ENCODE measurements around the gene PAK6.

PAK6 gene

DNA sequence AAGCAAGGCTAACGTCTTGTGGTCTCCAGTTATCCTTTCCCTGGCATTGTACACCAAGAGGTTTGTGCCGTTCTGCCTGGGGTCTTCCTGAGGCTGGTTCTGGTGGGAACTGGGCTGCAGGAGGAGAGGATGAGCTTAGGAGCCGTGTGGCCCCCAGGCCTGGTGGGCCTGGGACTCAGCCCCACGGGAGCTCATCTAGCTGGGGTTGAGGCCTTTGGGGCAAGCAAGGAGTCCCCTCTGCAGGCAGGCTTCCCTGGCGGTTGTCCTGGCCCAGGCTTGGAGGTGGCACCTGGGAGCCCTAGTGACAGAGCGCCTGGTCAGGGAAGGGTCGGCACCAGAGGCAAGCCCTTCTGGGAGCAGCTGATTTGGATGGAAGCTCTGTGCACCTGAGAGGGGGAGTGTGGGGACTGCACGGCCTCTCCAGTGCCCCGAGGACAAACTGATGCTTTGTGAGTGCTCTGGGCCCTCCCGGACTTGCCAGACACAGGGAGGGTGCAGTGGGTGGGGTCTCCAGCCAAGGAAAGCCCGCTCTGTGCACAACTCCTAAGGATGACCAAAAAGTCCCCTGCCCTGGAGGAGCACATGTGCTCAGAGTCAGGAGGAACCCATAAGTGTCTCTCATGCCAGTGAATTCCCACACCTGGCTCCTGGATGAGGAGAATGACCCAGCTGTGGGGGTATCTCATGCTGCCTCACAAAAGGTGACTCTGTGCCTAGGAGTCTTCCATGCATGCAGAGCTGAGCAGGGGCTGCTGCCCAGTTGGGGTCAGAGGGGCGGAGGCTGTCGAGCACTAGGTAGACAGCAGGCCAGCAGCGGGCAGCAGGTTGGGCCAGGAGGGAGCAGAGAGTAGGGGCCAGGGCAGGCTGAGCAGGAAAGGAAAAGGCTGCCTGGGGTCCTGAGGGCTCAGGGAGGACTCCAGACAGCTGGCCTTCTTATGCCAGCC, 2.7 kb downstream of the PAK6 start:
- DNase-seq (ENCODE audit: low spot score), result no peak

DNA sequence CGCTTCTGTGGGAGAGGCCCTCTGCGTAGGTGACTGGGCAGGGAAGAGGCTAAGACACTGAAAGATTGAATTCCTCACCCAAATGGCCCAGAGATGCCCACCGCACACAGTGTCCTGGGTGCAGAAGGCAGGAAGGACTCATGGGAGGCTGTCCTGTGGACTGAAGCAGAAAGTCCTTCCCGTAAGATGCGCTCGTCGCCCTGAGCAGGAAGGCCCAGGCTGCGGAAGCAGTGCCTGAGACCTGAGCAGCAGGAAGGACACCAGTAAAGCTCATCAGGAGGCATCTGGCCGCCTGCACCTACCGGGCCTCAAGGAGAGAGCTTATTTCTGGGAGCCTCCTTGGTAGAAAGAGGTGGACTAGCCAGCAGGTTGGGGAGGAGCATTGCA, 3.3 kb downstream of the PAK6 start:
- DNase-seq (ENCODE audit: low spot score), result no peak

DNA sequence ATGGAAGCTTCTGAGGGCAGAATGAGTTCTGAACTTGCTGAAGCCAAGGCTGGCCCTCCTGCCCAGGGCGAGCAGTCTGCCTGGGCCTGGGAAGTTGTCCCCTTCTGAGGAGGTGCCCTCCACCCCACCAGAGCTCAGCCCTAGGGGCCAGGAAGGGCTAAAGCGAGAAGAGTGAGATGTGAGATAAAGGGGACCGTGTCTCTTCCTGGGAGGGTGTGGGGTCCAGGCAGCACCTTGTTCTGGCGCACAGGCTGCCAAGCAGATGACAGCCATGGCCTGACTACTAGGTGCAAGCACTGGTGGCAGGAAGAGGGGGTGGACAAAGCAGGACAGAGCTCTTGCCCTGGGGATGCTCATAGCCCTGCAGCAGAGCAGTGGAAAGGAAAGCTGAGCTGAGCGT, 3.7 kb downstream of the PAK6 start:
- DNase-seq (ENCODE audit: low spot score), result no peak

DNA sequence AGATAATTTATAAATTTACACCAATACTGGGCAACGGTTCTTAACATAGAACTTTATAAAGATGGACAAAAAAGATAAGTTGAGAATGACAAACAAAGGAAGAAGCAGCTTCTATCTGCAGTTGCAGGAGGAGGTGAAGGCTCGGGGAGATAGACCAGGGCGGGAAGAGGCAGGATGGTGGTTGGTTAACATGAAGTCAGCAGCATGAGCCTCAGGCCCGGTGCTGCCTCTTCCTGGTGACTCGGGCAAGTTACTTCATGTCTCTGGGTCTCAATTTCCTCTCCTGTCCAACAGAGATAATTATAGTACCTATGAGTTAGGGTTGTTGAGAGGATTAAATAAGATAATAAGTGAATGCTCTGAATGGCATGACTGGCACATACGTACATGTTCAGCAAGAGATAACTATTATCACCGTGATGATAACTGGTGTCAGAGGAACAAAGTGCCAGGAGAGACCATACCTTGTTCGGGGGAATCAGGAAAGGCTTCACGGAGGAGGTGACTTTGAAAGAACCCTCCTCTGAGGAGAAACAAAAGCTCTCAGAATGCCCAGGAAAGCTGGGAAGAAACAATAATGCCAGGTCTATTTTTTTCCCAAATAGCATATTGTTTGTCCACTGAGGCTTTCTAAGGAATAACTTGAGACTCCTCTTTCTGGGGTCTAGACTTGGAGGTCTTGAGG, 4.4 kb downstream of the PAK6 start:
- no peak for DNase-seq (ENCODE audit: low spot score)

DNA sequence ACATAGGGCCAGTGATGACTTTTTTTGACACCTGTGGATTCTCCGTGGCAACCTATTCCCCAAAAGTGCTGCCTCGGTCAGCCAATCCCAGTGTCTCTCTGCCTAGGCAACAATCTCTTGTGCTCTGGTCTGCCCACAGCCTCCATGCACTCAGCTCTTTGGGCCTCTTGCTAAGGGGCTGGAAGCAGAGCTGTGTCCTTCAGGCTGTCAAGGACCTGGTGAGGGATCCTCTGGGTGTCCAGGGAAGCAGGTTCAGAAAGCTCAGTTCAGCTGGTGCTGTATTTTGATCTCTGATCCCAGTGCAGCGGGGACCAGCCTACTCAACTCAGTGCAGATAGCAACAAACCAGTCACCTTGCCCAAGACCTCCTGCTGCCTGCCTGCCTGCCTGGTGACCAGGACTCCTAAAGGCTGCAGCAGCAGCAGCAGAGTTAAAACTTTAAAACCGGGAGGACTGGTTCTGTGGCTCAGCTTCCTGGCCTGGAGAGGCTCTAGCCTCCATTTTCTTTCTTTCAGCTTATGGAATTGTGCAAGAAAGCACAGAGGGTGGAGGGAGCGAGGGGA, 6.2 kb downstream of the PAK6 start:
- DNase-seq (ENCODE audit: low spot score), result no peak

DNA sequence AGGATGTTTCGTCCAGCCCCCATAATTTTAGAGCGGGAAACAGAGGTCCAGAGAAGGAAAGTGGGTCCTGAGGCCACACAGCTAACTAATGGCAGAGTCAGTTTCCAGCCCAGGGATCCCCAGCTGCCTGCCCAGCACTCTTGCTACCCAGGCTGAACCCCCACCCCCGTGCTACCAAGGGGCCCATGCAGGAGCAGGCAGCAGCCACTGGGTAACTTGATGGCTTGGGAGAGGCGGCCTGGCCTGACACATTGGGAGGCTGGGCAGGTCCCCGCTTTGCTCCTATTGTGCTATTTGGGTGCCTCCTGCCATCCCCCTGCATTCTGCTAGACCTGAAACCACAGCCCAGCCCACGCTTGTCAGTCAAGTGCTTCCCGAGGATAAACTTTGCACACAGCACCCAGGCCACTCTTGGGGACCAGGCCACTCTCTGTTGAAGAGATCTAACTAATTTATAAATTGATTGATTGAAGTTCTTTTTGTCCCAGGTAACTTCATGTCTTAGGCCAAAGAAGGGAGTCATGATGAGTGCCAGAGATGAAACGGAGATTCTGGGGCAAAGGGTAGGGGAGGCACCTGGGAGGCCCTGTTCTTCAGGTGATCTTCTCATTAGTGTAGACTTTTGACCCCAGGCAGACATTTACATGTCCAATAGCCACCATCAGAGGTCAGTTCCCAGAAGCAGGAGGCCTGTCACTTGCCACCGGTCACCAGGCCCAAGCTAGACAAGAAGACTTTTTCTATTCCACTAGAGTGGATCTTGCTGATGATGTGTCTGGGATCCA, 7.0 kb downstream of the PAK6 start:
- DNase-seq (ENCODE audit: low spot score), result no peak

DNA sequence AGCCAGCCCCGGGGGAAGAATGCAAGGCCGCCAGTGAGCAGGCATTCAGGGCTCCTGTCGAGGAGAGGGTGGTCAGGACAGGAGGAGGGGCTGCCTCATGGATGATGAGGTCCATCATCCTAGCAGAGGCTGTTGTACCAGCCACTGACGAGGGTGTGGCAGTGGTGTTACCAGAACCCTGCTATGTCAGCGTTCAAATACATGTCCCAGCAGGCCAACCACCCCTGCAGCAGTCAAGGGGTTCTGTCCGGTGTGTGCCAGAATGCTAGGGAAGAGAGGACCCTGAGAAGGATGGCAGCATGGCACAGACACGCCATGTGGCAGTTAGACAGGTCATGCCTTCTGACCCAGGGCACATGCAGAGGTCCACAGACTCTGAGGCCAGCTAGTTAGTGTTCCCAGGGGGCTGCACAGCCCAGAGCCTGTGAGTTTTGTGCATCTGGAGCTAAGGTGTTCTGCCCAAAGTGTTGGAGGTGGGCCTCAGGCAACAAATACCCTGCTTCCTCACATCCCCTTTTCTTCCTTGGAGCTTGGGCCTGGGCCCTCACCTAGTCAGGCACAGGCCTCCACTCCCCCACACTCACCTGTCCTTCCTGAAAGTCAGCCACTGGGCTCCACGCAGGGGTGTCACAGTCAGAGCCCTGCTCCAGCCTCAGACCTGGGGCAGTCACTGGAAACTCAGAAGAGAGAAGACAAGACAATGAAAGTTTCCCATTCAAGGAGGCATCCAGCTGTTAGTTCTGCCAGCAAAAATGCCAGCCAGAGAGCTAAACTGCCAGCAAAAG, 7.8 kb downstream of the PAK6 start:
- no peak for DNase-seq (ENCODE audit: low spot score)

DNA sequence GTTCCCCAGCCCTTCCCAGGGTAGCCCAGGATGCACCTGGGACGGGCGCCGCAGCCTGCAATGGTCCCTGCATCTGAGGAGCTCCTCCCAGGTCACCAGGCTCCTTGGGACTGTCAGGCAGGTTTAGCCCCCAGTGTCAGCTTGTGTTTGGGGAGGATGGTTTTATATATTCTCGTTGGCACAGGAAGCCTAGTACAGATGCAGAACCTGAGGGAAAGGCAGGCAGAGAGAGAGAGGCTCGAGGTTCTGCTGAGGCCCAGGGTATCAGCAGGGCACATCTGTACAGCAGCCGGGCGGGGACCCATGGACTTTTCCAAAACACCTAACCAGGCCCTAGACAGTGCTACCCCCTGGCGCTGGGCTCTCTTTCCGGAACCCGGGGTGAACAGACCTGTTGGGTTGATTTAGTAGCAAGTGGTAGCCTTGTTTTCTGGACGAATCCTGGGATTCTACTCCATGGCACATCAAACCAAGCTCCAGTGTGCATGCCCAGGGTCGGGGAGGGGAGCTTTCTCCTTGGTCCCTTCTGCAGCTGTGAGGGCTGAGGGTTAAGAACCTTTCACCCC, 8.6 kb downstream of the PAK6 start:
- DNase-seq (ENCODE audit: low spot score), result no peak

DNA sequence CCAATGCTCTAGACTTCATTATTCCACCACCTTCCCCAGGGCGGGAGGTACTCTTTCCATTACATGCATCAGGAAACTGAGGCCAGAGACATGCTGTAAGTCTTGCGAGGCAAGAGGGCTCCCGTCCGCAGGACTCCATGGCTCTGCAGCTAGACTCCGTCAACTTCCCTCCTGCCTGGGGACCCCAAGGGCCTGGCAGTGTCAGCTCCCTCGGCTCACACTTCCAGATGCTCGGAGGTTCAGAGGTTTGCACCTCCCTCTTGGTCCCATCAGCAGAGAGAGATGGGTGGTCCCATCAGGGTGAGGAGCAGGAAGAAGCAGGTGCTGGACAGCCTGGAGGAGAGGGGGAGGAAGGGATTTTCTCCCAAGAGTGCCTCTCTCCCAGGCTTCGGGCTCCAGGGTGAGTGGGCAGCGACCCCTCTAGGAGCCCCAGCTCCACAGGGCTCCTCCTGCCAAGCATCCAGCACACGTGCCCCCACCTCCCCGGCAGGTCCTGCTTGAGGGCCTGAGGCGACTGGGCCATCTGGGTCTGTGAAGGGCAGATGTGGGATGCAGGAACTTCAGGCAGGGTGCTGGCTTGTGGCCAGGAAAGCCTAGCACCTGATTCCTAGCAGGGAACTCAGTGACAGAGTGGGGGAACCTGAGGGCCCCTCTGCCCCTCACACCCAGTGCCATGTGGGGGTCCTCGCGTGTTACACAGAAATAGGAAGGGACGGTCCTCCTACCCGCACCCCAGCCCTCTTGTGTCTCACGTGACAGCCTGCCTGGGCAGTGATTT, 9.3 kb downstream of the PAK6 start:
- DNase-seq (ENCODE audit: low spot score), result no peak

DNA sequence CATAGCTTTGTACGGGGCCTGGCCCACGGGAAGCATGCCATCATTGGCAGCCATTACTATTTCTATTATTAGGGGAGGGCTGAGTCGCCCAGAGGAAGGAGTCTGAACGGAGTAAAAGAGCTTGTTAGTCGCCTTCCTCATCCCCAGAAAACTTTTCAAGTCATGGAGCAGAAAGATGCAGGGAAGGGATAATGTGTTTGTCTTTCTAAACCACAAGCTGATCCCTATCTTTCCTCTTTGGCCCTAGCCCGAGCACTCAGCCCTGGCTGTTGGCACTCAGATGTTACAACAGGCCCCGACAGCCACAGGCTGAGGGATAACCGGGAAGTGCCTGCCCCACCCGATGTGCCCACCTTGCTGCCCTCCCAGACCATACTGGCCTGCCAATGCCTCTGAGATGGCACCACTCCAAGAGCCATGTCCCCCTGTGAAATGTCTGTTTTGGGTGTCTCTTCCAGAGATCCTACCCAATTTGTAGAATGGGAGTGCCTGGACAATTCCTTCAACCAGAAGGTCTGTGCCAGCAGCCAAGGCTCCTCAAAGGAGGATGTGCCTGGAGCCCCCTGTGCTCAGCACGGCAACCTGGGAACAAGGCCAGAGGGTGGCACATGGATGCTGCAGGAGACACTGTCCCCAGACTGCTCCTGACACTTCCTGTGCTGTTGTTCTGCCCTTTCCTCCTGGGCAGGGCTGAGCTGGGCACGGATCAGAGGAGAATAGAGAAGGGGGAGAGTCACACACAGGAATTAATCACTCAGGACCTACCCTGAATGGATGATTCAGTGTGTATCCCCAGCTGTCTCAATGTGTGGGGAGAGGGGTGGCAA, 10.8 kb downstream of the PAK6 start:
- DNase-seq (ENCODE audit: low spot score), result peak; percentile 44

DNA sequence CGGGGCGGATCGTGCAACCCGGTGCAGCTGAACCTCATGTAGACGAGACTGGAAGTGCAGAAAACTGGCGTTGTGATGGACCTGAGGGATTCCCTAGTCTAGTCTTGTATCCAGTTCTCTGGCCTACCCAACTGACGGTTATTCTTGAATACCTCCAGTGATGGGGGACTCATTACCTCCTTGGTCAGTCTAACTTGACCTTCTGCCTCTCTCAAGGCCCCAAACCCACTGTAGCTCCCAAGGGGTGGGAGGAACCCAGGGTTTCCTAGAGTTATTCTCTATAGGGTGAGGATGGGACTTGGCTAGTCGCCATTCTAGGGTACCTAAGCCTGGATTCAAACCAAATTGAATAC, 11.4 kb downstream of the PAK6 start:
- DNase-seq (ENCODE audit: low spot score), result no peak

DNA sequence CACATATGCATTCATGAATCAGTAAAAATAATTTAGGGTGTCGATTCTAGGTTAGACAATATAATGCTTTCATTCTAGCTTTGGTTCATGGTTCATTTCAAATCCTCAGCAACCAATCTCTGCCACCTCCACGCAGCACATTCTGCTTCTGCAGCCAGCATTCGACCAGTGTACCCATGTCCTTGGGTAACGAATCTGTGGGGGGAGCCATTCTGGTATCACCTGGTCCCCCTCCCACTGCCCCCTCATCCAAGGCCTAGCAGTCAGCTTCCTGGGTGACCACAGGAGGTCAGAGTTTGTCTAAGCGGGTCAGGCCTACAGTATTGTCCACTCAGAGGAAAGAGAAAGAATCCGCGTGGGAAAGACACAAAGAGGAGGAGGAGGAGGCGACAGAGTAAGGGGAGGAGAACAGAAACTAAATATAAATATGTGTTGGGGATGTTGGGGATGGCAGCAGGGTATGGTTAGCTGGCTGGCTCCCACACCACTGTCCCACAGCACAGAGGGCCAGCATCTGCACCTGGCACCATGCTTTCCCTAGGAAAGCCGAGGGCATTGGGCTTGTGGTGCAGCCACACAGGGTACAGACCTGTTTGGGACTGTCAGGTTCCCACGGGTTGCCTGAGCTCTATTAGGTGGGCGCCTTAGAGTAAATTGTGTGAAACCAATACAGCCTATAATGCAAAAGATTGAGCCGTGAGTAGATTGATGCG, 12.1 kb downstream of the PAK6 start:
- no peak for DNase-seq (ENCODE audit: low spot score)

DNA sequence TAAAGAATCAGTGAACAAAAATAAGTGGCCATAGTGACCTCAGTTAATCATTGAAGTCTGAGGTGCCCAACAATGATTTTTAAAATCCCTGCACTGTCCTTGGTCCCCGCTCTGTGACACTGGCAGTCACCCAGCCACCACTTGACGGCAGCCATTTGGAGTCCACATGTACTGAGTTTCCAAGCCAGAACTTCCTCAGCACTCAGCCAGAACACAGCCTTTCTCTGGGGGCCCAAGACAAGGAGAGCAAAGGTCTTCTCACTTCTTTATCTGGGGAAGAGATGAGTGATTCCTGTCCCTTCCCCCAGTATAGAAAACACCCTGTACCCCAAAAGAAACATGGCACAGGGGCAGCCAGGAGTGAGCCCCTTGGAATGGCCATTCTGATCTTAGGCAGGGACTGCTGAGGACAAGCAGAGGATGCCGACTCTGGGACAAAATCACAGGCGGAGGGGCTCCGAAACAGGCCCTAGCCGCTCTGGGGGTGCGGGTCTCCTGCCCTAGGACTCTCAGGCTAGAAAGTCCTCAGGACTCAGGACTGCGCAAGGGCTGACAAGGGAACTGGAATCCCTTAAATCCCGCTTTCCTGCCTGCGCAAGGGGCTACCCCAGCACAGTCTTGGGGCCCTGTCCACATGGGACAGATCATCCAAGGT, 12.8 kb downstream of the PAK6 start:
- no peak for DNase-seq (ENCODE audit: low spot score)

DNA sequence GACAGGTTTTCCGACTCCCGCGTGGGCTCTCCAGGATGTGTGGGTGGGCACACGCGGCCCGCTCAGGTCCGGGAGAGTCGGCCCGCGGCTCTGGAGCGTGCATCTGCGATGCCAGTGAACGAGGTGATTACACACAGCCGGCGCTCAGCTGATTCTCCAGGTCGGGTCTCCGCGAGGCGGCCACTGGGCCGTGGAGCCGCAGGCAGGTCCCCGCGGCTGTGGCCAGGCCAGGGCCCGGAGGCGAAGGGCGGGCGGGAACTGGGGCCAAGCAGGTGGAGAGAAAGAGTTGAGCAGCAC, 13.2 kb downstream of the PAK6 start:
- no peak for DNase-seq (ENCODE audit: low spot score)

DNA sequence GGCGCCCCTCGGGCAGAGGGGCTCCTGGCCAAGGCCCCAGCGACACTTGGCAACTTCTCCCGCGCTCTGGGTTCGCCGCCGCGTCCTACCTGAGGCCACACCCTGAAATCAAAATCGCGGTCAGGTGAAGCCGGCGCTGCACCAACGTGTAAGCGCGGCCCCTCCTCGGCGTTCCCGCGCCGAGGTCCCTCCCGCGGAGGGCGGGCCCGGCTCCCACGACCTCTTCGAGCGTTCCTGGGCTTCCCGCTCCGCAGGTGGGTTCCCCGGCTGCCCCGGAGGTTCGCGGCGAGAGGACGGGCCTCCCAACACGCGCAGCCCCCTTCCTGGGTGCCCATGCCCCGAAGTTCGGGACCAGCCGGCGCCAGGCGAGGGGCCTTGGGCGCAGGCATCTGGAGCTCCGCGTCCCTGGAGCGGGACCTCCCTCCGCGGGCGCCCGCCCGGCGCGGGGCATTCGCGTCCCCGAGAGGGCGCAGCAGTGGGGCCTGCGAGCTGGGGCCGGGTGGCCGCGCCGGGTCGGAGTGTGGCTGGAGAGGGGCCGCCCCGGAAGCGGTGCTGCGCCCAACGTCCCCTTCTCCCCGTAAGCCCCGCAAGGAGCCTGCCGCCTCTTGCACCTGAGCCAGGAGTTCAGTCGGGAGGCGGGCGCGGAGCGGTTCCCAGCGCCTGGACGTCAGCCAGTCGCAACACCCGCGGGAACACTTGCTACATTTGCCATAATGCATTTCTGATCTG, 13.7 kb downstream of the PAK6 start:
- DNase-seq (ENCODE audit: low spot score), result no peak

DNA sequence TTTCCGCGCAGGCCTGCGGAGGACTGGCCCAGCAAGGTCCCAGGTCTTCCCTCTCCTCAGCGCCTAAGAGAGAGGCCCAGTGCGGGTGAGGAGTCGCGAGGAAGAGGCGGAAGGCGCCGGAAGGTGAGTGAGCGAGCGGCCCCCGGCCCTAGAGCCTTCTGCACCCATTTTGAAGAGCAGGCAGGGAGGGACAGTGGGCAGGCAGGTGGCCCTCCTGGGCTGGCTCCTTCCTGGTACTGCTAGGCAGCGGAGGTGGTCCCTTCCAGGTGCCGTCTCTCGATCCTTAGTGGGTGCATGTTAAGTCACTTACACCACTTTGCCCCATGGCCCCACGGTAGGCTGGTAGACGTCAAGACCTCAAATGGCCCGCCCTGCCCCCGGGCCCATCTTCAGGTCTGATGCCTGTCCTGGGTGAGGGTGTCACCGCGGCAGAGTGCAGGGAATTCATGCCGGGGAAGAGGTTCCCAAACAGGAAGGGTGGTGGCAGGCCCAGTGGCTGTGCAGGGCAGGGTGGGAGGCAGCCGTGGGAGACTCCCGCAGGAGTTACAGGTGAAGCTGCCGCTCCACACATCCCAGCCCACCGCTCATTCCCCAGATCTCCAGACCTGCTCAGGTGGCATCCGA, 14.4 kb downstream of the PAK6 start:
- DNase-seq (ENCODE audit: low spot score), result no peak

DNA sequence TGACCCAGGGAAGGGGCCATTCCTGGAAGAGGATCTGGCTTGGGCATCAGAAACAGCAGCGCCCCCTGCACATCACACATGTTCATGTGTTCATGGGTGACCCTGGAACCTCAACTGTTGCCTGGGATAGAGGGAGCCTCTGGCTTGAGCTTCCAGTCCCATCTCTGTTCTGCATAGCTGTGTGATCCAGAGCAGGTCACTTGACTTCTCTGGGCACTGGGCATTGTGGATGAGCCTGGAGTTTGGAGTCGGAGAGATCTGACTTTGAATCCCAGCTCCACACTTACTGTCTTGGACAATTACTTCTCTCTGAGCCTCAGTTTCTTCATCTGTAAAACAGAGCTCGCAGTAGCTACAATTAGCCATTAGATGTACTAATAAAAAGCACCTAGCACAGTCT, 15.6 kb downstream of the PAK6 start:
- no peak for DNase-seq (ENCODE audit: low spot score)

DNA sequence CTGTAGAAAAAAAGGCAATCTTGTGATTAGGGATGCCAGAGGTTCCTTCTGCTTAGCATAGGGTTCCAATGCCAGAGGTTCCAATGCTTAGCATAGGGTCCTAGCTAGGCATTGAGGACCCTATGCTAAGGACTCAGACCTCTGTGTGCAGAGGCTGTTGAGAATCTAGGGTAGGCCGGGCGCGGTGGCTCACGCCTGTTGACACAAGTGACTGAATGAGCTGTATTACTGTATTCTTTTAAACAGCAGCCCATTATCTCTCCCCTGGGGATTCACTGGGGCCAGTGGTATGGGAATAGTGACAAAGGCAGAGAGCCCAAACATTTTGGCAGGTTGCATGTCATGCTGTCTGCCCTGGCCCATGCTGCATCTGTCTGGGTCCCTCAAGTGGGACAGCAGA, 16.2 kb downstream of the PAK6 start:
- DNase-seq (ENCODE audit: low spot score), result no peak

All from Ammon's horn (tissue), 1 donor.